ENCODE data around the gene RIMBP3B.
"Not testable (repeated sequence)": the region's sequence is repeated elsewhere in the genome, so short reads cannot be mapped to it uniquely, and the experiment has no call there.

RIMBP3B gene

DNA sequence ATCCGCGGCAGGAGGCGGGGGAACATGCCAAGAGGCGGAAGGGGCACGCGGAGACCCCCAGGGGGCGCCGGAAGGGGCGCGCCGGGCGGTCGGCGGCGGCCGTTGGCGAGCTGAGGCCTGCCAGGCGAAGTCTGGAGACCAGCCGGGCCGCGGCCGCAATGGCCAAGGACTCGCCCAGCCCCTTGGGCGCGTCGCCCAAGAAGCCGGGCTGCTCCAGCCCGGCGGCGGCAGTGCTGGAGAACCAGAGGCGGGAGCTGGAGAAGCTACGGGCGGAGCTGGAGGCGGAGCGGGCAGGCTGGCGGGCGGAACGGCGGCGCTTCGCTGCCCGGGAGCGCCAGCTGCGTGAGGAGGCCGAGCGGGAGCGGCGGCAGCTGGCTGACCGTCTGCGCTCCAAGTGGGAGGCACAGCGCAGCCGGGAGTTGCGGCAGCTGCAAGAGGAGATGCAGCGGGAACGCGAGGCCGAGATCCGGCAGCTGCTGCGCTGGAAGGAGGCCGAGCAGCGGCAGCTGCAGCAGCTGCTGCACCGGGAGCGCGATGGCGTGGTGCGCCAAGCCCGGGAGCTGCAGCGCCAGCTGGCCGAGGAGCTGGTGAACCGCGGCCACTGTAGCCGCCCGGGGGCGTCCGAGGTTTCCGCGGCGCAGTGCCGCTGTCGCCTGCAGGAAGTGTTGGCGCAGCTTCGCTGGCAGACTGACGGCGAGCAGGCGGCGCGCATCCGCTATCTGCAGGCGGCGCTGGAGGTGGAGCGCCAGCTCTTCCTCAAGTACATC, at the start of gene RIMBP3B:
Gene RIMBP3B, plus strand, starts transcription at position 51 of the 767 bp plus-strand sequence. Its CDS starts 108 bp downstream, at position 159.
- DNase-seq (ENCODE audit: low read depth in 2 of 2): not testable (repeated sequence)

GRCh38 chr22:21357527-21357926, 26.0 kb upstream of the RIMBP3B start:
- DNase-seq (ENCODE audit: low read depth in 2 of 2): not testable (repeated sequence)

- not testable (repeated sequence) for DNase-seq (ENCODE audit: low read depth in 2 of 2)
Measured at GRCh38 chr22:21360525-21360924, 23.0 kb upstream of the RIMBP3B start.

DNA sequence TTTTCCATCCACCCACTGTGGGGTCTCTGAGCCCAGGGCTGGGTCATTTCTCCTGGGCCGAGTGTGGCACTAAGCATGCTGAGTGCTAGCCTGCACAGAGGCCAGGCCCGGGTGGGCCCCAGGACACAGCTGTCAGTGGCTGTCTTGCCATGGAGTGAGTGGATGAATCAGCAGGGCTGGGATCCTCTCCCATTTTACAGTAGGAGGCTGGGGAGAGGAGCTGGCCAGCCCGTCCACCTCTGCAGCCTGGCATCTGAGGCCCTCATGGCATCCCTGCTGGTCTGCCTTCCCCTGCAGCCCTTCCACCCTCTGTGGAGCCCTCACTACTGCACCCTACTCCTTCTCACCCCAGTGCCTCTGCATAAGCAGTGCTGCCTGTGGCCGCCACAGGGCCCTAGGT, 21.1 kb upstream of the RIMBP3B start:
- DNase-seq (ENCODE audit: low read depth in 2 of 2): not testable (repeated sequence)

GRCh38 chr22:21363061-21363460, 20.5 kb upstream of the RIMBP3B start:
- DNase-seq (ENCODE audit: low read depth in 2 of 2): not testable (repeated sequence)

DNA sequence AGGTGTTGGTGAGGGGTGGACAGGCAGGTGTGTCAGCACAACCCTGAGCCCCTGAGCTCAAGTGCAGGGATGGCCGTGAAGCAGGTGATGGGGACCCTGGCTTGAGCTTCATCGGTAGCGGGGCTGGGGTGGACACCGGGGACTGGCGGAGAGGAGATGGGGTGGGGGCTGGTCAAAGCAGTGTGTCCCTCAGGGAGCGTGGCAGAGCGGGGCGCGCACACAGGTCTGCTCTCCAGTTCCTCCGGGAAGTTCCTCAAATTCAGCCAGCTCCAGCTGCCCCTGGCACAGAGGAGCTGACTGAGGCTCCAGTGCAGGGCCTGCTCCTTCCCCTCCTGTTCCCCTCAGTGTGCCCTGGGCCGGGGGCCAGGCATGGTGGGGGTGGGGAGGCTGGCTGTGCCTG, 19.7 kb upstream of the RIMBP3B start:
- not testable (repeated sequence) for DNase-seq (ENCODE audit: low read depth in 2 of 2)

GRCh38 chr22:21364362-21364761, 19.2 kb upstream of the RIMBP3B start:
- DNase-seq (ENCODE audit: low read depth in 2 of 2): not testable (repeated sequence)

- DNase-seq (ENCODE audit: low read depth in 2 of 2): not testable (repeated sequence)
Measured at GRCh38 chr22:21365337-21365736, 18.2 kb upstream of the RIMBP3B start.

- DNase-seq (ENCODE audit: low read depth in 2 of 2): not testable (repeated sequence)
Measured at GRCh38 chr22:21368603-21369310, 14.8 kb upstream of the RIMBP3B start.

- DNase-seq (ENCODE audit: low read depth in 2 of 2): not testable (repeated sequence)
Measured at GRCh38 chr22:21375880-21376279, 7.7 kb upstream of the RIMBP3B start.

GRCh38 chr22:21384468-21385357, 1.2 kb downstream of the RIMBP3B start:
- not testable (repeated sequence) for DNase-seq (ENCODE audit: low read depth in 2 of 2)

DNA sequence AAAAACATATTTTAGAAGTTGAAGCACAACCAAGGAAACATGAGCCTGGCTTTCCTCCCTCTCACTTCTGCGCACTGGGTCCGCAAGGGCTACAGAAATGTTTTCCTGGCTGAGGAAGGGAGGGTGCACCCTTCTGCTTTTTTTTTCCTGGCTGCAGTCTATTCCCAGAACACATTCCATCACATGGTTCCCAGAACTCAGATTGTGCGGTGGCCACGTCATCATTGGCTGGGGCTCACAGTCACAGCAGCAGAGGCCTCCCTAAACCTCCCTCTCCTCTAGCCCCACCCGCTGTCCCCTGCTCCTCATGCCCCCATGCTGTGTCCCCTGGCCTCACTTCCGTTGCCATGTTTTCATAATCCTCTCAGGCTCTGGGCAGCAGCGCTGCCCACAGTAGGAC, 5.9 kb downstream of the RIMBP3B start:
- not testable (repeated sequence) for DNase-seq (ENCODE audit: low read depth in 2 of 2)

DNA sequence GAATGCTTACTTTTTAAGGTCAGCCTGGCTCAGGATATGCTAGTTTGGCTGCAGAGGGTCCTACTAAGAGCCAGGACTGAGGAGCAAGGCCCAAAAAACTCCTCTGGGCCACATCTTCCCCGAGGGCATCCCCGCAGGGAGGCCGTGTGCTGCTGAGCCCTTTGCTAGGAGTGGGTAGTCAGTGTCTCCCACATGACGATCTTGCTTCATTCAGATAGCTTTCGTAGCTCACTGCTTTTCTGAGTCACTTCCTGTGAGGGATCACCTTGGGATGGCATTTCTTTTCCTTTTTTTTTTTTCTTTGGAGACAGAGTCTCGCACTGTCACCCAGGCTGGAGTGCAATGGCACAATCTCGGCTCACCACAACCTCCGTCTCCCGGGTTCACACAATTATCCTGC, 6.5 kb downstream of the RIMBP3B start:
- not testable (repeated sequence) for DNase-seq (ENCODE audit: low read depth in 2 of 2)

DNA sequence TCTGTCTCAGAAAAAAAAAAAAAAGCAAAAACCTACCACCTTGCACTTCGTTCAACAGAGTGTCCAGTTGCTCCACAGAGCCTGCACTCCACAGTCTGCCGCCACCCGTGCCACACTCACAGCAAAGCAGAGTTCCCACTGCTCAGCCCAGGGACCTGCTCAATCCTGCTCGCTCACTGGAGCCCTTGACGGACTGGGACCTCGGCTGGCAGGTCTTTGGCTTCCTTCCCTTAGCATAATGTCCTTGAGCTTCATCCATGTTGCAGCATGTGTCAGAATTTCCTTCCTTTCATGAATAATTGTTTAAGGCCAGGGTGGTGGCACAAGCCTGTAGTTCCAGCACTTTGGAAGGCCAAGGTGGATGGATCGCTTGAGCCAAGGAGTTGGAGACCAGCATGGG, 11.1 kb downstream of the RIMBP3B start:
- not testable (repeated sequence) for DNase-seq (ENCODE audit: low read depth in 2 of 2)

DNA sequence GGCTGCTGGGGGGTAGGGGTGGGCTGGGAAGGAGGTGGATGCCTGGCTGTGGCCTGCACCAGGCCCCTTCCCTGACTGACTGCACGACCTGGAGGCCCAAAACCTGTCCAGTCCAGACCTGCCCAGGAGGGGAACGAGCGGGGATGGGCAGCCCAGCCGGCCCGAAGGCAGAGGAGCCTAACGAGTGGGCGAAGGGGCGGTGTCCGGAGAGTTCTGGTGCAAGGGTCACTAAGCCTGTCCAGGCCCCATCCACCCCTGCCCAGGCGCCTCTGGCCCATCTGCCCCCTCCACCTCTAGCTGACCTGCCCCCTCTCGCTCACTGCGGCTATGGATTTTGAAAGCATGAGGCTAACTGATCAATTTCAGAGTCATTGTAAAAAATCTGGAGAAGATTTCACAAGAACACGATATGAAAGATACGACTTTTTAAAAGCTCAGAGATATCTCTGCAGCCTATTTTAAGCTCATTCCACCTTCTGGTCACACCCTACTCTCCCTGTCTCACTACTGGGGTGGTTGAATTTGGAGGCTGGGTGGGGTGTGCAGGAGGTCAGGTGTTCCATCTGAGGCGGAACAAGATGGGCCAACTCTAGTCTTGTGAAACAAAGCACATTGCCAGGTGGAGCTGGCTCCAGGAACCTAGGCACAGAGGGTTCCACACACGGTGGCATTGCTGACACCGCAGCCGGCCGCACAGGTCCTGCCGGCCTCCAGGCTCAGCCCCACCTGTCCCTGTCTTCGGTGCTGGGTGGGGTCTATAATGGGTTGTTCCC, 17.8 kb downstream of the RIMBP3B start:
- not testable (repeated sequence) for DNase-seq (ENCODE audit: low read depth in 2 of 2)

GRCh38 chr22:21402763-21403314, 19.3 kb downstream of the RIMBP3B start:
- not testable (repeated sequence) for DNase-seq (ENCODE audit: low read depth in 2 of 2)

DNA sequence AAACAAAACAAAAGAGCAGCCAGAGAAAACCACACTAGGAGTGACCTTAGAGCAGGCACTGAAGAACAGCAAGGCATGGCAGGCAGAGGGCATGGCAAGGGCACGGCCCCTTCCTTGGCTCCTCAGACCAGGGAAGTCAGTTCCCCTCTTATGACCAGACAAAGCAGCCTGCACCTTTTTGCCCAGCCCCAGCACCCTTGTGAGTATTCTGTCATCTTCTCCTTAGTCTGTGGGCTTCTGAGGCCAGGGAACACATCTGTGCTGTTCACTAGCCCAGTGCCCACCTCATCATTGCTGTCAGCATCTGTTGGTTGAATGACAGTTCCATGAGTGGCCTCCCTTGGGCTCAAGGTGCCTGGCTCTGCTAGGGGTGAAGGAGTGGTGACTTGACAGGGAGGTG, 23.6 kb downstream of the RIMBP3B start:
- DNase-seq (ENCODE audit: low read depth in 2 of 2): not testable (repeated sequence)

- not testable (repeated sequence) for DNase-seq (ENCODE audit: low read depth in 2 of 2)
Measured at GRCh38 chr22:21407792-21408191, 24.2 kb downstream of the RIMBP3B start.

GRCh38 chr22:21416375-21416774, 32.8 kb downstream of the RIMBP3B start:
- DNase-seq (ENCODE audit: low read depth in 2 of 2): not testable (repeated sequence)

DNA sequence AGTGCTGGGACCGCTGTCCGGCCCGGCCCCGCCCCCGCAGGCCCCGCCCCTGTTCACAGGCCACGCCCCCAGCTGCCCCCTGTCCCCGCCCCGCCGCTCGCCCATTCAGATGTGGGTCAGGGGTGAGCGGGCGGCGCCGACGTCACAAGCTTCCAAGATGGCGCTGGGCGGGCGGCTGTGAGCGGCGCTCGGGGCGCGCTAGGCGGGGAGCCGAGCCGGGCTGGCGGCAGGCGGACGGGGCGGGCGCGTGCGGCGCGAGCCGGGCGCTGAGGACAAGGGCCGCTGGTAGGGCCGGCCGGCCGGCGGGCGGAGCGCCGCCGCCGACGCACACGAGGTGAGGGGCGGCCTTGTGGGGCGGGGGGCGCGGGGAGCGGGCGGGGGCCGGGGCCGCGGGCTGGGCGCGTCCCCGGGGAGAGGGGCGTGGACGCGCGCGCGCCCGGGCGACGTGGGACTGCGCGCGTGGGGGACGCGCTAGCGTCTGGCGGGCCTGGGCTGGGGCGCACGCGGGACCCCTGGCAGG, 33.7 kb downstream of the RIMBP3B start, which contains the start of gene HIC2:
Gene HIC2, plus strand, starts transcription at position 145 of the 520 bp plus-strand sequence. CDS start 25,461 bp downstream, outside the sequence.
- DNase-seq (ENCODE audit: low read depth in 2 of 2): not testable (repeated sequence)
